SKM-1 treated with dmso at 0.1 percent for 144 hours (cell line): ENCODE results near the gene GNPTAB.
"Not testable (repeated sequence)": the region's sequence is repeated elsewhere in the genome, so short reads cannot be mapped to it uniquely, and the experiment has no call there.

ENCODE experiments used
- DNase-seq: peaks from one replicate; lab custom pipeline; 2025; ENCODE audit not compliant: unreplicated experiment; lab: John Stamatoyannopoulos, UW

Gene GNPTAB

DNA sequence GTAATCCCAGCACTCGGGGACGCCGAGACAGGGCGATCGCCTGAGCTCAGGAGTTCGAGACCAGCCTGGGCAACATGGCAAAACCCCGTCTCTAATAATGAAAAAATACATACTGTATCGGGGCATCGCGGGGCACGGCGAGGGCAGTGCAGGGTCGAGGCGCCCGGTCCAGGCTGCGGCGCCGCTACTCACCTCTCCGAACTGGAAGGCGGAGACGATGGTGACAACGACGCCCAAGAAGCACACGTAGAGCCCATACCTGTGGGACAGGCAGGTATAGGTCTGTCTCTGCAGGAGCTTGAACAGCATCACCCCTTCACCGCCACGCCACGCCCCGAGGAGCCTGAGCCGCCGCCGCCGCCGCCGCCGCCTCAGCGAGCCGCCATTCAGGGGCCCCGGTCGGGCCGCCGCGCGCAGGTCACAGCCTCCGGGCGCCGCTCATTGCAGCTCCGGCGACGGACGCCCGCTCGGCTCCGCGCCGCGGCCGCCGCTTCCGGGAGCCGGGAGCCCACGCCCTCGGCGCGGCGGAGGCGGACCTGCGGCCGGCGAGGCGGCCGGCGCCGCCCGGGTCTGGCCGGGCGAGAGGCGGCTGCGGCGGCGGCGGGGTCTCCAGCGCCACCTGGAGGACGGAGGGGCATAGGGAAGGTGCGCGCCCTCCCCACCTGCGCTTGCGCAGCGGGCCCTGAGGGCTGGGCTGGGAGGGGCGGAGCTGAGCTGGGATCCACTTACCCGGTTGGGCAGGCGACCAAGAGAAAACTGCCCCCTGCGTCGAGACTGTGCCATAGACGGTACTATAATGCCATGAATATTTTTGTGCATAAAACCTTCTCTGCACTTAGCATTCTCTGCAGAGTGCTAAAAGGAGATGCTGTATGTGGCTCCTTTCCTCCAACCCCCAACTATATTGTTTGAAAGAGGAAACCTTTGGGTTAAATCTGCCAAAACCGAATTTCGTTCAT lies at the start of gene GNPTAB:
TSS of gene GNPTAB (minus strand) at position 593 of the 959 bp plus-strand sequence. CDS start at position 309, 284 bp downstream.
- peak; percentile 55 for DNase-seq

DNA sequence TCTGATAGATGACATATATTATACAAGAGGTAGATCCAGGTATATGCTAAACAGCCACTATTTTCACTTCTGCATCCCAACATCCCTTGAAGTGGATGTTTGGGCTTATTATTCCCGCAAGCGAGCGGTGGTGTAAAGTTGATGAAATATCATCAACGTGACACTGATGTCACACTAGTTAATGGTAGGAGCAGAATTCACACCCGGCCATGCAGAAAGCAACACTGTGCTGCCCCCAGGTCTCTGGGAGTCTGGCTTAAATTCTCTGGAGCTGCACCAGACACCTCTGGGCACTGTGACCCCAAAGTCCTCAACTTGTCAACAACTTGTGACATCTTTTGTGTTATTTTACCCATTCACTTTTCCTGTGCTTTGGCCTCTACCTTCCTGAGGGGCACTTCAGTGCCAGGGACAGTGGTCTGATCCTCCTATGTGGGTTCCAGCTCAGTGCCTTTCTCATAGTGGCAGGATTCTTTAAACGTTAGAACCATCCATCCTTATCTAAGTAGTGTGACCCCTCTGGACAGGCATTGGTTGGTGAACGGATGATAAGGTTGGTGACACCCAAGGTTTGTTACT lies 47.6 kb upstream of the GNPTAB start:
- no peak for DNase-seq

GRCh38 chr12:101877806-101878242 lies 47.1 kb upstream of the GNPTAB start:
- DNase-seq, result no peak

DNA sequence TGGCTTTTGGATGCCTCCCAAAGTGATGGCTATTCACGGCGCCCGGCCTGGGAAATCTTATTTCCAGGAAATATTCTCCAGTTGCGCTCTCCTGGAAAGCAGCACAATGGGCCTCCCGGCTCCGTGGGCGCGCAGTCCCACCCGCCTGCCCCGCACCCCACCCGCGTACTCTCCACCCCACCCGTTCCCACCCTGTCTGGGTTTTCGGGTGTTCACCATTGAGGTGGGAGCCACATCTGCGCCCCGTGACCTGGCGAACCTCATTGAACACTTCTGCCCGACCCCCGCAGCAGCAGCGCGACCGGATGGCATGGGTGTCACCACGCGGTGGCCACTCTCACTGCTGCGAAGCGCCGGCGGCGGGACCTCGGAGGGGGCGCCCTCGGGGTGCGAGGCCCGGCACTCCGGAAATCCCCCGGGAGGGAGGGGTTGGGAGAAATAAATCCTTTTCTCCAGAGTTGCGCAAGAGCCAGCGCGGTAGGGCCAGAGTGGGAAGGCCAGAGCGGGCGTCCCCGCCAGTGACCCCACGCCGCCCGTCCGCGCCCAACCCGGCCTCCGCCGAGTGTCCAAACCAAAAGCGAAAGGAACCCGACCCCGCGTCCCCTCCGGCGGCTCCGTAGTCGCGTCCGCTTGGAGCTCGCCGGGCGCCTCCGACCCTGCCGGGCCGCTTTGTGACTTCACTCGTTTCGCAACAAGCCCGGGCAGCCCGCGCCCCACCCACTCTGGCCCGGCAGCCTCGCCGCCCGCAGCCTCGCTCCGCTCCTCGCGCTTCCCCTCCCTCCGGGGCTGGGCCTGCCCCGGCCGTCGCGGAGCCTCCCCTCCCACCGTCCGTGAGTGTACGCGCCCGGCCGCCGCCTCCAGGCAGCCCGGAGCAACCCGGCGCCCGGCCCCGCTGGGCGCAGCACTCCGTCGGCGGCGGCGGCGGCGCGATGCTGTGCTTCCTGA lies 46.4 kb upstream of the GNPTAB start, which contains the start of gene DRAM1:
TSS of gene DRAM1 (plus strand) at position 720 of the 945 bp plus-strand sequence. CDS start at position 930, 210 bp downstream.
- peak; percentile 61 for DNase-seq

DNA sequence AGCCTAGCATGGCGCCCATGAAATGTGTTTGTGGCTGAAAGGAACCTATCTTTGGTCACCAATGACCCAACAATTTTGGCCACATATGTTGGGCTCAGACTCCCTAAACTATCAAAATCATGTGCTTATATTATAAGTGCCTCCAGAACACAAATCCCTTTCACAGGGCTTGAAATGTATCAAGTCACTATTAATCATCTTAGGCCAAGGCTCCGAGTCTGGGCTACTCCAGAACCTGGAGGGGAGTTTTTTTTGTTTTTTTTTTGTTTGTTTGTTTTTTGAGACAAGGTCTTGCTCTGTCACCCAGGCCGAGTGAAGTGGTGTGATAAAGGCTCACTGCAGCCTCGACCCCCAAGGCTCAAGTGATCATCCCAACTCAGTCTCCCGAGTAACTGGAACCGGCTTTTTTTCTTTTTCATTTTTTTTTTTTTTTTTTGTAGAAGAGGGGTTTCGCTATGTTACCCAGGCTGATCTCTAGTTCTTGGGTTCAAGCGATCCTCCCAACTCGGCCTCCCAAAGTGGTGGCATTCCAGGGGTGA lies 45.6 kb upstream of the GNPTAB start:
- no peak for DNase-seq

- DNase-seq, result no peak
These were observed 44.4 kb upstream of the GNPTAB start for GRCh38 chr12:101875162-101875561.

DNA sequence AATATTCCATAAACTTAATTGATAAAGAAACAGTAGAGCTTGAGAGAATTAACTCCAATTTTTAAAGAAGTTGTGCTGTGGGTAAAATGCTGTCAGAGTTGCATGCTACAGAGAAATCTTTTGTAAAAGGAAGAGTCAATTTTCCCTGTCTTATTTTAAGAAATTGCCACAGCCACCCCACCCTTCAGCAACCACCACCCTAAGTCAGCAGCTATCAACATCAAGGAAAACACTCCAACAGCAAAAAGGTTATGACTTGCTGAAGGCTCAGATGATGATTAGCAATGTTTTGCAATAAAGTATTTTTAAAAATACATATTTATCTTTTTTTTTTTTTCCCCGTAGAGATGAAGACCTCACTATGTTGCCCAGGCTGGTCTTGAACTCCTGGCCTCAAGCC lies 40.2 kb upstream of the GNPTAB start:
- DNase-seq, result no peak

DNA sequence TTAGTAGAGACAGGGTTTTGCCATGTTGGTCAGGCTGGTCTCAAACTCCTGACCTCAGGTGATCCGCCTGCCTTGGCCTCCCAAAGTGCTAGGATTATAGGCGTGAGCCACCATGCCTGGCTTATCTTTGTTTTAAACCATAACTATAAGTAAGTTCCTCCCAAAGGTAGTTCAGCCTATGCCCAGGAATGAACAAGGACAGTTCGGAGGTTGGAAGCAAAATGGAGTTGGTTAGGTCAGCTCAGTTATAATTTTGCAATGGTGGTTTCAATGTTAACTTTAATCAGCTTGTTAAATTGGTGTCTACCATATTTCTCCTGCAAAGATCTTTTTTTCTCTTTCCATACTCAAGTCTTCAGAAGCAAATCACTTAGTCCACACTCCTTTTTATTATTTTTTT lies 36.9 kb upstream of the GNPTAB start:
- not testable (repeated sequence) for DNase-seq

DNA sequence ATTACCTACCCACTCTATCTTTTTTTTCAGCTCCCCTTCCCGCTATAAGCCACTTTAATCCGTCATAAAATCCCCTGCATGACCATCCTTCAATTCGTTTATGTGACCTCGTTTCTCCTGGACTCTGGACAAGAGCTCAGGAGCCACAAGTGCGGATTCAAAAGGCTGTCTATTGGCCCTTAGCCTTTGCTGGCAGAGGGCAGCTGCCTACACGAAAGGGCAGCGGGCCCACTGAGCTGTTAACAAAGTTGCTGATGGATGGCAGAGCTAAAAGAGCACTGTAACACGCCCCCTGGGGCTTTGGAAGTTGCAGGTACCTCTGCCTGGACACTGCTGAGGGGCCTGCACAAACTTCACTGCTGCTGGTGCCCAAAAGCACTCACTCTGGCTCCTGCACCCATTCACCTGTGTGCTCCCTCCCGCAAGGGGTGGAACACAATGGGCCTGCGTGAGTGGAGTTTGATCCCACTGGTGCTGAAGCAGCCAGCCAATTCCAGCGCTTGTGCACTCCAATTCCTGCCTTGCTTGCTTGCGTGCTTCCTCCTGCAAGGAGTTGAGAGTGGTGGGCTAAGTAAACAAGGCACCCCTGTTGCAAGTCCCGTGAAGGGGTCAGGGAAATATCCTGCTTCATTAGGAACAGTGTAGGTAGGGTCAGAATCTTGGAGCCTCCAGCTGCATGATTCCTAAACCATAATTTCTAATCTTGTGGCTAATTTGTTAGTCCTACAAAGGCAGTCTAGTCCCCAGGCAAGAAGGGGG lies 36.0 kb upstream of the GNPTAB start:
- DNase-seq, result no peak

DNA sequence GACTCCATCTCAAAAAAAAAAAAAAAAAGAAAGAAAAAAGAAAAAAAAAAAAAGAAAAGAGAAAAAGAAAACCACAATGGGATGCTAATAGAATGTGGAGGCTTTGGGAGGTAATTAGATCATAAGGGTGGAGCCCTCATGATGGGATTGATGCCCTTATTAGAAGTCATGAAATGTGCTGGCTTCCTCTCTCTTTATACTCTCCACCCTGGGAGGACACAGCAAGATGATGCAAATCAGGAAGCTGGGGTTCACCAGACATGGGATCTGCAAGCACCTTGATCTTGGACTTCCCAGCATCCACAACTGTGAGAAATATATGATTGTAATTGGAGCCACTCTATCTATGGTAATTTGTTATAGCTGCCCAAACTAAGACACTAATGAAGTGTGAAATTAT lies 33.2 kb upstream of the GNPTAB start:
- DNase-seq, result no peak

- no peak for DNase-seq
These were observed 31.5 kb upstream of the GNPTAB start for GRCh38 chr12:101862245-101862644.

- not testable (repeated sequence) for DNase-seq
These were observed 30.9 kb upstream of the GNPTAB start for GRCh38 chr12:101861688-101862087.

- no peak for DNase-seq
These were observed 29.2 kb upstream of the GNPTAB start for GRCh38 chr12:101859664-101860607.

DNA sequence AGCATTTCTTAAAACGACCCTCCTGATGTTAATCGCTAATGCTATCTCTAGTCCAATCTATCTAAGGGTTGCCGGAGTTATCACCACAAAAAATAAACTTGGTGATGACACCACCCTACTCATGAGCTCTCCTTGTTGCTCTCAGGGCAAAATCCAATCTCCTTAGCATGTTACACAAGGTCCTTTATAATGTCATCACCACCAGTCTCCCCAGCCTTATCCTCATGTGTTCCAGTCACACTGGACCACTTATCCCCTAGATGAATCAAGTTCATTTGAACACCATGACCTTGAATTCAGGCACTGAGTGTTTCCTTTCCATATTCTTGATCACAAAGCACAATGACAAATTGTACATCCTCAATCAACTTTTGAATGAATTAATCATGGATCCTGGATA lies 27.6 kb upstream of the GNPTAB start:
- DNase-seq, result no peak

GRCh38 chr12:101857043-101857558 lies 26.3 kb upstream of the GNPTAB start:
- DNase-seq, result peak; percentile 61

DNA sequence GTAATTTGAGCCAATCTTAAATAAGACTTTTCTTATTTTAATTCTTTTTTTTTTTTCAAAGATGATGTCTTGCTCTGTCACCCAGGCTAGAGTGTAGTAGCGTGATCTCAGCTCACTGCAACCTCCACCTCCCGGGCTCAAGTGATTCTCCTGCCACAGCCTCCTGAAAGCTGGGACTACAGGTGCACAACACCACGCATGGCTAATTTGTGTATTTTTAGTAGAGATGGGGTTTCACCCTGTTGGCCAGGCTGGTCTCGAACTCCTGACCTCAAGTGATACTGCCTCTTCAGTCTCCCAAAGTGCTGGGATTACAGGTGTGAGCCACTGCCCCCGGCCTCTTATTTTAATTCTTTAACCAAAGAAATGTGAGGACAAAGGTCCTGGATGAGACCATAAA lies 25.9 kb upstream of the GNPTAB start:
- not testable (repeated sequence) for DNase-seq

DNA sequence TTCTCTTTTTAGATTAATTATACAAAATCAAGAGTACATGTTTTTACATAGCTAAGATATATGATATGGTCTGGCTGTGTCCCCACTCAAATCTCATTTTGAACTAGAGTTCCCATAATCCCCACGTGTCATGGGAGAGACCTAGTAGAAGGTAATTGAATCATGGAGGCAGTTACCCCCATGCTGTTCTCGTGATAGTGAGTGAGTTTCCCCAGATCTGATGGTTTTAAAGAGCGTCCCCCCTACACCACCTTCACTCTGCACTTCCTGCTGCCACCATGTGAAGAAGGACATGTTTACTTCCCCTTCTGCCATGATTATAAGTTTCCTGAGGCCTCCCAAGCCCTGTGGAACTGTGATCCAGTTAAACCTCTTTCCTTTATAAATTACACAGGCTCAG lies 25.2 kb upstream of the GNPTAB start:
- no peak for DNase-seq

GRCh38 chr12:101855364-101855884 lies 24.7 kb upstream of the GNPTAB start:
- DNase-seq, result no peak
